OCI-LY3 (cell line): ENCODE results near the gene KLF12.

Experiments used
- H2AFZ ChIP-seq: fragments of 200-600, 300-600 bp; shearing (Covaris generic); 2 replicates; pipeline ENCODE4 v1.6.0; 2014; ENCODE audit warnings: antibody characterized with exemption, low read depth, low read length
- H3K27ac ChIP-seq: fragments of 200-600, 300-600 bp; sonication (generic); 2 replicates; pipeline ENCODE4 v1.5.1; 2014; ENCODE audit warnings: mild to moderate bottlenecking, low read length, moderate library complexity, mixed read lengths
- H3K27me3 ChIP-seq: fragments of 200-600, 300-600 bp; sonication (generic); 2 replicates; pipeline ENCODE4 v1.6.1; 2014; ENCODE audit warnings: low read depth, low read length, mixed read lengths
- H3K36me3 ChIP-seq: fragments of 200-600, 300-600 bp; sonication (generic); replicated peaks from 2 replicates; pipeline ENCODE3; 2014; ENCODE audit warnings: low read depth, low read length, mixed read lengths
- H3K4me1 ChIP-seq: fragments of 300-600, 200-600 bp; sonication (generic); 2 replicates; pipeline ENCODE4 v1.6.1; 2014; ENCODE audit warnings: low read length, mixed read lengths
- H3K4me2 ChIP-seq: fragments of 200-600, 300-600 bp; sonication (generic); 2 replicates; pipeline ENCODE4 v1.6.1; 2014; ENCODE audit warnings: low read length, mixed read lengths
- H3K4me3 ChIP-seq: fragments of 300-600, 200-600 bp; sonication (generic); 2 replicates; pipeline ENCODE4 v1.5.1; 2014; ENCODE audit warnings: antibody characterized with exemption, mild to moderate bottlenecking, low read length, moderate library complexity
- H3K79me2 ChIP-seq: fragments of 300-600, 200-600 bp; shearing (Covaris generic); 2 replicates; pipeline ENCODE4 v1.6.1; 2014; ENCODE audit warnings: mild to moderate bottlenecking, low read length, mixed read lengths
- H3K9ac ChIP-seq: fragments of 300-600, 200-600 bp; shearing (Covaris generic); 2 replicates; pipeline ENCODE4 v1.6.0; 2014; ENCODE audit warnings: mild to moderate bottlenecking, low read length, moderate library complexity
- H3K9me3 ChIP-seq: fragments of 200-600, 300-600 bp; shearing (Covaris generic); 2 replicates; pipeline ENCODE4 v1.6.1; 2014; ENCODE audit warnings: low read length, mixed read lengths; ENCODE audit not compliant: insufficient read depth
- H4K20me1 ChIP-seq: fragments of 200-600, 300-600 bp; sonication (generic); 2 replicates; pipeline ENCODE4 v1.6.1; 2016; ENCODE audit warnings: low read length, mixed read lengths; ENCODE audit not compliant: insufficient read depth
- CTCF ChIP-seq: fragments of 200-600, 300-600 bp; sonication (generic); IDR thresholded peaks from 2 replicates; pipeline ENCODE4 v1.5.1; 2014; ENCODE audit warnings: antibody characterized with exemption, low read length, low read depth
- EZH2phosphoT487 ChIP-seq: fragments of 200-600 bp; shearing (Covaris generic); IDR thresholded peaks from 2 replicates; pipeline ENCODE4 v1.6.1; 2018; ENCODE audit warnings: antibody characterized with exemption, mixed run types, low read depth

The KLF12 gene

GRCh38 chr13:74171641-74172040 lies 37.4 kb upstream of the KLF12 start:
- Histone ChIP-seq H3K4me1 (no peaks in the 10 kb centered on the region), H3K9ac (no peak overlapping the region), H4K20me1 (no peaks in the 10 kb centered on the region), H3K4me2 (no peak overlapping the region), H3K4me3 (no peak overlapping the region), H3K79me2 (no peaks in the 10 kb centered on the region), H3K27me3 (peaks cover 13% of the 10 kb centered on the region; the same call in 1 of the 2 replicates), H3K36me3 (no peaks in the 10 kb centered on the region), H2AFZ (no peak overlapping the region), H3K27ac (no peak overlapping the region), H3K9me3 (no peaks in the 10 kb centered on the region)
- TF ChIP-seq CTCF (no peak), EZH2phosphoT487 (no peak)

- TF ChIP-seq EZH2phosphoT487 (no peak), CTCF (no peak)
- Histone ChIP-seq H3K36me3 (no peaks in the 10 kb centered on the region), H3K79me2 (no peaks in the 10 kb centered on the region), H3K9me3 (no peaks in the 10 kb centered on the region), H3K4me3 (no peak overlapping the region), H4K20me1 (no peaks in the 10 kb centered on the region), H3K27ac (no peak overlapping the region), H3K4me2 (no peak overlapping the region), H3K27me3 (peaks cover 14% of the 10 kb centered on the region; the same call in 1 of the 2 replicates), H2AFZ (no peak overlapping the region), H3K9ac (no peak overlapping the region), H3K4me1 (no peaks in the 10 kb centered on the region)
Measured at GRCh38 chr13:74169676-74170075, 35.5 kb upstream of the KLF12 start.

- TF ChIP-seq EZH2phosphoT487 (no peak), CTCF (no peak)
- peak overlapping the region; percentile 8; the same call in 1 of the 2 replicates for H2AFZ ChIP-seq
Measured at GRCh38 chr13:74168263-74168675, 34.1 kb upstream of the KLF12 start.

GRCh38 chr13:74166261-74167004 lies 32.2 kb upstream of the KLF12 start:
- Histone ChIP-seq H2AFZ (no peak overlapping the region), H3K4me2 (no peak overlapping the region), H3K9ac (no peak overlapping the region), H3K27me3 (peaks cover 14% of the 10 kb centered on the region; the same call in 1 of the 2 replicates), H4K20me1 (no peaks in the 10 kb centered on the region), H3K4me1 (no peaks in the 10 kb centered on the region), H3K79me2 (no peaks in the 10 kb centered on the region), H3K4me3 (no peak overlapping the region), H3K36me3 (no peaks in the 10 kb centered on the region), H3K27ac (no peak overlapping the region), H3K9me3 (no peaks in the 10 kb centered on the region)
- no peak for TF ChIP-seq CTCF
- TF ChIP-seq EZH2phosphoT487, result no peak

More at GRCh38 chr13:74168263-74168675, 34.1 kb upstream of the KLF12 start:
- H3K9me3 ChIP-seq, result no peaks in the 10 kb centered on the region
- no peak overlapping the region for H3K27ac ChIP-seq
- peaks cover 14% of the 10 kb centered on the region; the same call in 1 of the 2 replicates for H3K27me3 ChIP-seq
- H3K36me3 ChIP-seq, result no peaks in the 10 kb centered on the region
- no peak overlapping the region for H3K4me2 ChIP-seq
- no peaks in the 10 kb centered on the region for H3K79me2 ChIP-seq
- no peaks in the 10 kb centered on the region for H4K20me1 ChIP-seq
- H3K4me1 ChIP-seq, result no peaks in the 10 kb centered on the region
- H3K9ac ChIP-seq, result no peak overlapping the region
- no peak overlapping the region for H3K4me3 ChIP-seq
